CD4-positive, alpha-beta T cell treated with Interleukin-2 at 100 ng/mL for 4 hours (primary cell): Measurements from ENCODE around the gene LRRFIP1.
"Not testable (repeated sequence)": the region's sequence is repeated elsewhere in the genome, so short reads cannot be mapped to it uniquely, and the experiment has no call there.

Experiments used
- DNase-seq: peaks from one replicate; pipeline ENCODE4 v3.0.0-alpha.2; 2020; ENCODE audit warnings: low spot score

The LRRFIP1 gene

GRCh38 chr2:237744613-237745249 lies 117.3 kb downstream of the LRRFIP1 start:
- DNase-seq, result peak; percentile 78

GRCh38 chr2:237745250-237745613 lies 117.8 kb downstream of the LRRFIP1 start:
- DNase-seq, result no peak

GRCh38 chr2:237746302-237747080 lies 119.1 kb downstream of the LRRFIP1 start:
- no peak for DNase-seq

- no peak for DNase-seq
Observed at GRCh38 chr2:237747189-237747588, 119.8 kb downstream of the LRRFIP1 start.

- no peak for DNase-seq
Observed at GRCh38 chr2:237749002-237749401, 121.6 kb downstream of the LRRFIP1 start.

GRCh38 chr2:237749961-237750360 lies 122.6 kb downstream of the LRRFIP1 start:
- DNase-seq, result no peak

- DNase-seq, result not testable (repeated sequence)
Observed at GRCh38 chr2:237750441-237750840, 123.1 kb downstream of the LRRFIP1 start.

- DNase-seq, result peak; percentile 39
Observed at GRCh38 chr2:237752761-237753165, 125.4 kb downstream of the LRRFIP1 start.

- no peak for DNase-seq
Observed at GRCh38 chr2:237754182-237754581, 126.8 kb downstream of the LRRFIP1 start.

GRCh38 chr2:237754626-237755248 lies 127.3 kb downstream of the LRRFIP1 start:
- no peak for DNase-seq

- no peak for DNase-seq
Observed at GRCh38 chr2:237757616-237758015, 130.2 kb downstream of the LRRFIP1 start.

- DNase-seq, result no peak
Observed at GRCh38 chr2:237758185-237758584, 130.8 kb downstream of the LRRFIP1 start.

- no peak for DNase-seq
Observed at GRCh38 chr2:237759176-237759575, 131.8 kb downstream of the LRRFIP1 start.

- no peak for DNase-seq
Observed at GRCh38 chr2:237760506-237761502, 133.4 kb downstream of the LRRFIP1 start.

- not testable (repeated sequence) for DNase-seq
Observed at GRCh38 chr2:237762291-237763182, 135.2 kb downstream of the LRRFIP1 start.

GRCh38 chr2:237763812-237764211 lies 136.4 kb downstream of the LRRFIP1 start:
- no peak for DNase-seq

GRCh38 chr2:237765122-237765521 lies 137.7 kb downstream of the LRRFIP1 start:
- DNase-seq, result not testable (repeated sequence)

- DNase-seq, result no peak
Observed at GRCh38 chr2:237765875-237766274, 138.5 kb downstream of the LRRFIP1 start.

GRCh38 chr2:237766340-237766739 lies 139.0 kb downstream of the LRRFIP1 start:
- DNase-seq, result no peak

- no peak for DNase-seq
Observed at GRCh38 chr2:237772513-237772912, 145.1 kb downstream of the LRRFIP1 start.

GRCh38 chr2:237773826-237774225 lies 146.4 kb downstream of the LRRFIP1 start:
- no peak for DNase-seq
